GM18873 (cell line): ENCODE data around the gene TYW1.
"Not testable (repeated sequence)": the region's sequence is repeated elsewhere in the genome, so short reads cannot be mapped to it uniquely, and the experiment has no call there.

Experiments used
- ATAC-seq: cut with Tn5 transposase; IDR thresholded peaks from one replicate; pipeline ENCODE4 v1.9.1; 2021; ENCODE audit warnings: mild to moderate bottlenecking, moderate library complexity, moderate number of reproducible peaks; ENCODE audit not compliant: unreplicated experiment, low FRiP score

TYW1 gene

GRCh38 chr7:67226340-67226907 lies 229.8 kb downstream of the TYW1 start:
- not testable (repeated sequence) for ATAC-seq

- not testable (repeated sequence) for ATAC-seq
Measured at GRCh38 chr7:67226967-67227366, 230.3 kb downstream of the TYW1 start.

DNA sequence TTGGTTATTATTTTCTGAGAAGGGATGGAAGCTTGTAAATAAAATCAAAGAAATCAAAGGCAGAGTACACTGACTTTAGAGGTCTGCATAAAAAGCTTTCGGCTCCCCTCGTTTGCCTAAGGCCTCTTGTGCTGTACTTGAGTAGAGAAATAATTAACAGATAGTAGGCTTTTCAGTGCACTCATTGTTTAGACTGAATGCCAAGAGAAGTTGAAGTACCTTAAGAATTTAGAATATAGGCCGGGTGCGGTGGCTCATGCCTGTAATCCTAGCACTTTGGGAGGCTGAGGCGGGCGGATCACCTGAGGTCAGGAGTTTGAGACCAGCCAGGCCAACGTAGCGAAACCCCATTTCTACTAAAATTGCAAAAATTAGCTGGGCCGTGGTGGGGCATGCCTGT lies 232.4 kb downstream of the TYW1 start:
- ATAC-seq = not testable (repeated sequence)

DNA sequence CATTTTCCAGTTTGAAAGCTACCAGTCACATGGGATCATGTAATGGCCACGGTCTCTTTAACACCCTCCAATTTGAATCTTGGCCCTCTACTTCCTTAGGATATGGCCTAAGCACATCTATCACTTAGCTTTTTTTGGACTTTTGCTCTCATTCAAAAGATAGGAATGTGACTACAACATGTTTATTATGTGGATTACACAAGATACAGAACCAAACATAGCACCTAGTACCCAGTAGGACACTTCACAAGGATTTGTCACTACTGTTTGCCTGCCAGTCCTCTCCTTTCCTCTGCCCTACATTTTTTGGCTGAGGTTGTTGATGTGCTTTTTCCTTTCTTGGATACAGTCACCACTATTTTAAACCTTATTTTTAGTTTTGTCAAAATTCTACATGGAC lies 233.4 kb downstream of the TYW1 start:
- ATAC-seq = not testable (repeated sequence)

DNA sequence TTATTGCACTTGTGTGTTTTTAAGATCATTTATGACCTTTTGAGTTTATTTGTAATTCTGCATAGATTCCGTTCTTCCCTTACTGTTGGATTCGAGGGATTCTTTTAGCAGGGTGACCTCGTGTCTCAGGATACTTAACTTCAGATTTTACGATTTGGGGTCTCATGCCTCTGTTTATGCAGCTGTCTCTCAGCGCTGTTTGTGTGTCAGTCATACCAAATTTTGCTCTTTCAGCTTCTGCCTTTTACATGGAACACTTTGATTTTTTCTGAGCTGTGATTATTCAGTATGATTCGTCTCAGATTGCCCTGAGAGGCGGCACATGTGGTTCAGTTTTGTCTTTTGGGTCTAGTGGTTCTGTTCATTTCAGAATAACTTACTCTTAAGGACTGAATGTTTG lies 236.9 kb downstream of the TYW1 start:
- ATAC-seq = not testable (repeated sequence)

GRCh38 chr7:67236216-67236615 lies 239.6 kb downstream of the TYW1 start:
- ATAC-seq = not testable (repeated sequence)

GRCh38 chr7:67242871-67243270 lies 246.2 kb downstream of the TYW1 start:
- ATAC-seq = not testable (repeated sequence)

GRCh38 chr7:67248364-67248763 lies 251.7 kb downstream of the TYW1 start:
- not testable (repeated sequence) for ATAC-seq

DNA sequence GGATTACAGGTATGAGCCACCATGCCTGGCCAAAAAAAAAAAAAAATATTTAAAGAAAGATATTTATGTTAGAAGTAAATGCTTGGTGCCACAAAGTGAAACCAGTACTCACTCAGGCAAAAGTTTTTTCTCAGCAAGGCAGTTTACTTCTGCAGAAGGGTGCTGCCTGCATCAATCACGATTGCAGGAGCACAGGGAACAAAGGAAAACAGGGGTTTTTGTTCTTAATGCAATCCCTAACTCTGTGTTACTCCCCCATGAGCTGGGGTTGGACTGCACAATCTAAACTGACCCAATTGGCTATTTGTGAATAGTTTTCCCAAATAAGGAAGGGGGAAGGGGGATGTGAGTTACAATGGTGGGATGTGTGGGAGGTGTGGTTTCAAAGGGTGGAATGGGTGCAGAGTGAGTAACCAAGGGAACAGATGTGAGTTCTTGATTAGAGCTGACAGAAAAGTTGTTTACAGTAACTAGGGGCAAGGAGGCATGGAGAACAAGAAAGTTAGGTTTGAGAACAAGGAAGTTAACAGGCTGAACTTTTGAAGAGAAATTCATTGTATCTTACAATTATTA lies 255.4 kb downstream of the TYW1 start:
- no peak for ATAC-seq

GRCh38 chr7:67255076-67255475 lies 258.4 kb downstream of the TYW1 start:
- ATAC-seq = not testable (repeated sequence)

DNA sequence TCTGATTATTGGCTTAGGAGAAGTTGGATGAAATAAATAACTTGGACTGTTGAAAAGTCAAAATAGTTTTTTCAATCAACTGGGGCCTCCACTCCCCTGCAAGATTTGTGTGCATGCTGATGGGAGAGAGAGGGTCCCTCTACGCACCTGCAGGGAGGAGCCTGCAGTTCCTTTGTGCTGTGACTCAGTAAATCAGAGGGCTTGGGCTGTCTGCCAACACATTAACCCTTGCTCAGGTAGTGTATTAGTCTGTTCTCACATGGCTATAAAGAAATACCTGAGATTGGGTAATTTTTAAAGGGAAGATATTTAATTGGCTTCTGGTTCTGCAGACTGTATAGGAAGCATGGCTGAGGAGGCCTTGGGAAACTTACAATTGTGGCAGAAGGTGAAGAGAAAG lies 261.1 kb downstream of the TYW1 start:
- ATAC-seq = not testable (repeated sequence)

DNA sequence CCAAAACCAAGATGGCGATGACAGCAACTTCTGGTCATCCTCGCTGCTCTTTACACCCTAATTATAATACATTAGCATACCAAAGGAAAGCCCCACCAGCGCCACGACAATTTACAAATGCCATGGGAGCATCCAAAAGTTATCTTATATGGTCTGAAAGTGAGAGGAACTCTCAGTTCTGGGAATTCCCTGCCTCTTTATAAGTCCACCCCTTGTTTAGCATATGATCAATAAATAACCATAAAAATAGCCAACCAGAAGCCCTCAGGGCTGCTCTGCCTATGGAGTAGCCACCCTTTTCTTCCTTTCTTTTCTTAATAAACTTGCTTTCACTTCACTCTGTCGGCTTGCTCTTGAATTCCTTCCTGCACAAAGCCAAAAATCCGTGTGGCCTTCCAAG lies 262.7 kb downstream of the TYW1 start:
- not testable (repeated sequence) for ATAC-seq

GRCh38 chr7:67260166-67260586 lies 263.5 kb downstream of the TYW1 start:
- ATAC-seq = not testable (repeated sequence)

- not testable (repeated sequence) for ATAC-seq
Measured at GRCh38 chr7:67264000-67264399, 267.4 kb downstream of the TYW1 start.

DNA sequence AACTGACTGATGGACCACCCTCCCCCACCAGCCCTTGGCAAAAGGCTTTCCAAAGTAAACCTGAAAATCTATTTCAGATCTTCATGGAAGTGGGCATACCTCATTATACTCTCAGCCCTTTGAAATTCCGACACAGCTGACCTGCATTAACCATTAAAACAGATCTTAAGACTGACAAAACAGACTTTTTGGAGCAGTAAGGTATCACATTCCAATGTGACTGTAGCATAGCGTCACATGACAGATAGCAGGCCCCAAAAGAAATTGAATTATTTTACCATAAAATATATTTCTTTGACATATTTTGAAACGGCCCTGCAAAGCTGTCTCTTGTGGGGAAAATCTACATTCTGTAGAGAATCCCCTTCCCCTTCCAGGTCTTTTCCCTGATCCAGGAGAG lies 269.4 kb downstream of the TYW1 start:
- not testable (repeated sequence) for ATAC-seq

- no peak for ATAC-seq
Measured at GRCh38 chr7:67267914-67268313, 271.3 kb downstream of the TYW1 start.

- not testable (repeated sequence) for ATAC-seq
Measured at GRCh38 chr7:67269916-67270315, 273.3 kb downstream of the TYW1 start.
